ENCODE results near the gene ZNF366.

The ZNF366 gene

GRCh38 chr5:72459913-72460312, 47.3 kb downstream of the ZNF366 start:
- TF ChIP-seq CTCF (IDR thresholded peaks at IDR 0.05; ENCODE audit: control insufficient read depth, insufficient read depth, low read depth, low read length, missing control alignments) = no peak

GRCh38 chr5:72459089-72459661, 48.0 kb downstream of the ZNF366 start:
- no peak overlapping the region for H3K4me3 ChIP-seq (ENCODE audit: control insufficient read depth, low read depth, low read length)
- DNase-seq (ENCODE audit: low read depth) = no peak
- TF ChIP-seq CTCF (IDR thresholded peaks at IDR 0.05; ENCODE audit: control insufficient read depth, insufficient read depth, low read depth, low read length, missing control alignments) = no peak

More at GRCh38 chr5:72459913-72460312, 47.3 kb downstream of the ZNF366 start:
- DNase-seq (ENCODE audit: low read depth) = no peak
- H3K4me3 ChIP-seq (ENCODE audit: control insufficient read depth, low read depth, low read length) = no peak overlapping the region

DNA sequence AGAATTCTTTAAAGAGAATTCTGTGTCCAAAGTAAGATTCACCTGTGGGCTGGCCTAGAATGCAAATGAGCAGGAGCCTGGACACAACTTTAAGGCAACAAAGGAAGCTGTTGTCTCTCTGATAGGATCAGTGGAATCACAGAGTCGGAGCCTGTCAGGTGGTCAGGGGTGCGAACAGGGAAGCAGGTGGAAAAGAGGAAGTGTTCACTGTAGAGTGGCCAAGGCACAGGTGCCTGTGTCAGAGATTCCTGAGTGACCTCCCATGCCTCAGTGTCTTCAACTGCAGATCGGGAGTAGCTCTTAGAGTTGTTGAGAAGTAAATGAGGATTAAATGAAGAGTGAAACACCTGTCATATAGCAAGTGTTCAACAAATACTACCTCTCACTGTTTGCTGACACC, 48.8 kb downstream of the ZNF366 start:
- no peak overlapping the region for H3K4me3 ChIP-seq (ENCODE audit: control insufficient read depth, low read depth, low read length)
- no peak for TF ChIP-seq CTCF (IDR thresholded peaks at IDR 0.05; ENCODE audit: control insufficient read depth, insufficient read depth, low read depth, low read length, missing control alignments)
- no peak for DNase-seq (ENCODE audit: low read depth)

DNA sequence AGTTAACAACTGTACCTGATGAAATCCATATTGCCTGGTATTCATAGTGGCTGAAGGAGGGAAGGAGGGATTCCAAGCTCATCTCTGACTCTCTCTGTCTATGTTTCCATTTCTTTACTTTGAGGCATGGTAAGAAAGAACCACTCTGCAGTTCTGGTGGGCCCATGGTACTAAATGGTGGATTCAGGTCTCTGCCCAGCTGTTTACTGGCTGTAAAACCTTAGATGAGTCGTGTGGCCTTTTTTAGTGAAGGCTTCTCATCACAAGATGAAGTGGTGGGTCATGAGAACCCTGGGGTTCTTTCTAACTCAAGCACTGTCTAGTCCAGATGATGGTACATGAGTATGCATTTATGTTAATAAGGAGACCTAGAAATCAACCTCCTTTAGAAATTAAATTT, 49.7 kb downstream of the ZNF366 start:
- no peak for DNase-seq (ENCODE audit: low read depth)
- no peak overlapping the region for H3K4me3 ChIP-seq (ENCODE audit: control insufficient read depth, low read depth, low read length)
- TF ChIP-seq CTCF (IDR thresholded peaks at IDR 0.05; ENCODE audit: control insufficient read depth, insufficient read depth, low read depth, low read length, missing control alignments) = no peak

- no peak for DNase-seq (ENCODE audit: low read depth)
- H3K4me3 ChIP-seq (ENCODE audit: control insufficient read depth, low read depth, low read length) = no peak overlapping the region
- no peak for TF ChIP-seq CTCF (IDR thresholded peaks at IDR 0.05; ENCODE audit: control insufficient read depth, insufficient read depth, low read depth, low read length, missing control alignments)
Measured at GRCh38 chr5:72456391-72457074, 50.7 kb downstream of the ZNF366 start.

DNA sequence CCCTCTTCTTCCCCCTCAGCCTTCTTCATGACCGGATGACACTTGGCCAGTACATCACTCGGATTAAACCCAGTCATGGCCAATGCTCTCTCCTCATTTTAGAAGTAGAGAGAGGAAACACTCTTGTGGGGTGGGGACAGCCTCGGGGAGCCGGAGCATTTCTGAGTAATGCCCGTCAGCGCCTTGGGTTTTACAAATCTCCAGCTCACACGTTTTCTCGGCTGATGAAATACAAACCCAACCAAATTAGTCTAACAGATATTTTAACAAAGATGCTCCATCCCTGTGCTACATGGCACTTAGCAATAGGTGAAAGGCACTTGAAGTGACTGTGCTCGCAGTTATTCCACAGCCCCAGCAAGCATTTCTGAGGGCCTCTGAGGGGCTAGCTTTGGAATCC, 51.7 kb downstream of the ZNF366 start:
- no peak for TF ChIP-seq CTCF (IDR thresholded peaks at IDR 0.05; ENCODE audit: control insufficient read depth, insufficient read depth, low read depth, low read length, missing control alignments)
- no peak for DNase-seq (ENCODE audit: low read depth)

More for the DNA sequence above, 51.7 kb downstream of the ZNF366 start:
- H3K4me3 ChIP-seq (ENCODE audit: control insufficient read depth, low read depth, low read length) = no peak overlapping the region

Measured in AG09309 (cell line).